SK-N-DZ (cell line): ENCODE results near the gene RASSF3.
"Not testable (repeated sequence)": the region's sequence is repeated elsewhere in the genome, so short reads cannot be mapped to it uniquely, and the experiment has no call there.

Experiments
- DNase-seq: peaks from one replicate; pipeline ENCODE4 v3.0.0-alpha.2; 2015; ENCODE audit warnings: low spot score

Gene RASSF3

GRCh38 chr12:64595863-64596793, 14.2 kb upstream of the RASSF3 start:
- no peak for DNase-seq

DNA sequence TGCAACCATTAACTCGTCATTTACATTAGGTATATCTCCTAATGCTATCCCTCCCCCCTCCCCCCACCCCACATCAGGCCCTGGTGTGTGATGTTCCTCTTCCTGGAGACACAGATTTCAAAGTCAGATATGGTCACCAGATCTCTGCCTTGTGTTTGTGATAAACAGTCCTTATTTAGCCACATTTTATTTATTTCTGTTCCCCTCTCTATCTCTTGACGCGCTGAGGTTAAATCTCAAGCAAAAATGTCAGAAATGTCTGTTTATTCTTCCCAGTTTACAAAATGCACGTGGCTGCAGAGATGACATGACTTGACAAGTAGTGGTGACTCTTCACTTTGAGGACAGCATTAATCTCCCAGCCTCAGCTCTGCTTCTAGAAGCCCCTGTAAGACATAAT, 11.5 kb upstream of the RASSF3 start:
- DNase-seq = peak; percentile 33

GRCh38 chr12:64600164-64600561, 10.1 kb upstream of the RASSF3 start:
- DNase-seq = no peak

GRCh38 chr12:64603183-64603841, 7.0 kb upstream of the RASSF3 start:
- no peak for DNase-seq

- peak; percentile 36 for DNase-seq
Observed at GRCh38 chr12:64608901-64609535, 1.3 kb upstream of the RASSF3 start.

DNA sequence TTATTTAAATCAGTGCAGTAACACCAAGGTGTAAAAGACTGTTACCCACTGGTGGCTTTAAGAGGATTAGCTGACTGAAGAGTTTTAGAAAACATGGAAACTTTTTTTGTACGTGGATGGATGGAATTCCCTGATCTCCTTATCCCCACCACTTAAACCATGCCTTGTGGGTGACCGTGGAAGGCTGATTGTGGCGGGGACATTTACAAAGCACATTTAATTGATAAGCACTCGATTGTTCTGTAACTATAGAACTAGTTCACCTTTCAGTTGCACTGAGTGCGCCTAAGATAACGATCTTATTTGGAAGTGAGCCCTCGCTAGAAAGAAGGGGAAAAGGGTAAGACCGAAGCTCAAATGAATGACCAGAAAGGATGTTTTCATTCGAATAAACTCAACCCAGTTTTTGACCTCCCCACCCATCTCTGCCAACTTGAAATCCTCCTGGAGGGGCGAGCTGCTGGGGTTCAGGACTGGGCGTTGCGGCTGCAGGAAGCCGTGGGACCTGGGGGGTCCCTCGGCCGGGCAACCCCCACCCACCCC, 688 bp upstream of the RASSF3 start:
- DNase-seq = peak; percentile 35

- DNase-seq = peak; percentile 67
Observed at GRCh38 chr12:64610660-64611340, 505 bp downstream of the RASSF3 start.

GRCh38 chr12:64611341-64612284, 1.3 kb downstream of the RASSF3 start:
- DNase-seq = no peak

- no peak for DNase-seq
Observed at GRCh38 chr12:64612843-64613242, 2.5 kb downstream of the RASSF3 start.

DNA sequence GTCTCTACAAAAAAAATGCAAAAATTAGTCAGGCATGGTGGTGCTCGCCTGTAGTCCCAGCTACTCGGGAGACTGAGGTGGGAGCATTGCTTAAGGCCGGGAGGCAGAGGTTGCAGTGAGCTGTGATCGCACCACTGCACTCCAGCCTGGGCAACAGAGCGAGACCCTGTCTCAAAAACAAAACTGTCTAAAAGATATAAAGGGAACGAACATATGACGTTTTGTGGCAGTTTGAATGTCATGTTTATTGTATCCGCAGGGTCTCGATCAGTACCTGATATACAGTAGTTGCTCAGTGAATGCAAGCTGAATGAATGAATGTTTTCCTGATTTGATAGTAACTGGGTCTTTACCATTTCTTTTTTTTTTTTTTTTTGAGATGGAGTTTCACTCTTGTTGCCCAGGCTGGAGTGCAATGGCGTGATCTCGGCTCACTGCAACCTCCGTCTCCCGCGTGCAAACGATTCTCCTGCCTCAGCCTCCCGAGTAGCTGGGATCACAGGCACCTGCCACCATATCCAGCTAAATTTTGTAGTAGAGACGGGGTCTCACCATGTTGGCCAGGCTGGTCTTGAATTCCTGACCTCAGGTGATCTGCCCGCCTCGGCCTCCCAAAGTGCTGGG, 3.6 kb downstream of the RASSF3 start:
- not testable (repeated sequence) for DNase-seq

DNA sequence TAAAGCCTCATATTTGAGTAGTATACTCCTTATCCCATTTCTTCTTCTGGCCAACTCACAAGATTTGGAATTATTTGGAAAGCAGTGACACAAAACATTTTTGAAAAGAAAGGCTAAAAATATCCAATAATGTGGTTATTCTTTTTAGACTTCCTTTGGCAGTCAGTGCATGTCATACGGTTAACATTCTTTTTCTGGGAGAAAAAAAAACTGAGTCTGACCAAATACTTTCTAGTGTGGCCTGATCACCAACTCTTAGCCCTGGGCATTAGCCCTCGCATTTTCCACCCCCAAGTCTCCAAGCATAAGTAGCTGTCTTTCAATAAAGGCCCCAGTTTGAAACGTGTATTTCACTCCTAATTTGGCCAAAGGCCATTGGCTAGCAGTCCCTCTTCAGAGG, 5.9 kb downstream of the RASSF3 start:
- DNase-seq = no peak

DNA sequence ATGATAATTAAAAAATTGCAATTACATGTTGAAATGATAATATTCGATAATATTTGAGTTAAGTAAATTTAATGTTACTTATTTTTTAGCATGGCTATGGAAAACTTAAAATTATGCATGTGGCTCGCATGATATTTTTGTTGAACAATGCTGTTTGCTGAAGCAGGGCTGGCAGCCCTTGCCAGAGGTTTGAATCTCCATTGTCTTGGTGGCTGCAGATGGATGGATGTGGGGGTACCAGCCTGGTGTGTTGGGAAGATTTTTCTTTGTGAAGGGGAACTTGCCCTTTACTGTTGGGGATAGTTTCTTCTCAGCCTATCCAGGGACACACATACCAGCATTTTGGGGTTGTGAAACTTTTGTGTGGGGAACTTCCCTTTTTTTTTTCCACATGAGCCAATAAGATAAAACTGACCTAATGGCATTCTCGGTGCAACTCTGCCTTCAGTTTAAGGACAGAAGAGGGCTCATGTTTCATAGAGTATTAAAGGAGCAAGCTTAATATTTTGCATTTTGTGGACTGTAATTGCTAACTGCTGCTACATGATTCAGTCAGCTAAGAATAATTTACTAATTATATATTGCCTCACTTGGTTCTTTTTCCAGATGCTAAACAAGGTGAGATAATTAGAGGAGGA, 8.8 kb downstream of the RASSF3 start:
- no peak for DNase-seq

GRCh38 chr12:64621257-64621942, 11.1 kb downstream of the RASSF3 start:
- no peak for DNase-seq

GRCh38 chr12:64624035-64624434, 13.7 kb downstream of the RASSF3 start:
- no peak for DNase-seq

DNA sequence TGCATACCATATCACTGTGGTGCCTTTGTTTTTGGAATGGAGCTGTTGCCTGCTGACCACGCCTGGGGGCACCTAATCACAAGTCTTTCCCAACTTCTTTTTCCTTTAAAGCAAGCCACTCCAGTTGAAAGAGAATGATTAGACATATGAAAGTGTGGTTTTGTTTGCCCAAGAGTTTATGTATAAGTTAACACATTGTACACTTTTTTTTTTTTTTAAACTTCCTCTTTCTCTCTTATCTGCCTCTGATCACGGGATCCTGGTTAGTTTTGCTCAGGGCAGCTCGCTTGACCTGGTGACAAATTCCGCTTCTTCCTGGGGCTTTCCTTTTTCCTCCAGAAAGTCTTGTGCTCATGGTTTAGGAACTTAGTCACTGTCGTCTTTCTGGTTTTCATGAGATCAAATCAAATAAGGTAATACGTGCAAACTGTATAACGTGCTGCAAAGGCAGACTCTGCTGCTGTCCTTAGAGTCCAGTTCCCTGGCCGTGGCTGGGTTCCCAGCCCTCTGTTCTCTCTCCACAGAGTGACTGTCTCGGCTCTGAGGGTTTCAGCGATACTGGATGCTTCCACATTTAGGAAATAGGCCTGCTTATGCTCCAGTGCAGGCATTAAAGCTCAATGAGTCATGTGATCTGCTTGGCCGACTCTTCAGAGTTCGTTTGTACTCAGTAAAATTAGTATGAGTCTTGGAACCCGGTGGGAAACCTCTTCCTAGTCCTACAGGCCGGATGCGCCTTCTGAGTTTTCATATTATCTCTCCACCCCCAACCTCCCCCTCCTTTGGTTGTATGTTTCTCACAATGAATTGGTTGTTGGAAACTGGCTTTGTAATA, 15.2 kb downstream of the RASSF3 start:
- no peak for DNase-seq

DNA sequence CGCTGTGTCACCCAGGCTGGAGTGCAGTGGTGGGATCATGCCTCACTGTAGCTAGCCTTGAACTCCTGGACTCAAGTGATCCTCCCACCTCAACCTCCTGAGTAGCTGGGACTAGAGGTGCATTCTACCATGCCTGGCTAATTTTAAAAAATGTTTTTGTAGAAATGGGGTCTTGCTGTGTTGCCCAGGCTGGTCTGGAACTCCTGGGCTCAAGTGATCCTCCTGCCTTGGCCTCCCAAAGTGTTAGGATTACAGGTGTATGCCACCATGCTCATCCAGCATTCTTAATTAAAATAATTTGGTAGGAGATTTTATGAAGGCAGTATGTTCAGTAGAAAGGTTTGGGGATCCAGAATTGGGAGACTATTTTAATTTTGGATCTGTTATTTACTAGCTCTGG, 16.3 kb downstream of the RASSF3 start:
- not testable (repeated sequence) for DNase-seq

GRCh38 chr12:64627771-64628170, 17.5 kb downstream of the RASSF3 start:
- DNase-seq = no peak

DNA sequence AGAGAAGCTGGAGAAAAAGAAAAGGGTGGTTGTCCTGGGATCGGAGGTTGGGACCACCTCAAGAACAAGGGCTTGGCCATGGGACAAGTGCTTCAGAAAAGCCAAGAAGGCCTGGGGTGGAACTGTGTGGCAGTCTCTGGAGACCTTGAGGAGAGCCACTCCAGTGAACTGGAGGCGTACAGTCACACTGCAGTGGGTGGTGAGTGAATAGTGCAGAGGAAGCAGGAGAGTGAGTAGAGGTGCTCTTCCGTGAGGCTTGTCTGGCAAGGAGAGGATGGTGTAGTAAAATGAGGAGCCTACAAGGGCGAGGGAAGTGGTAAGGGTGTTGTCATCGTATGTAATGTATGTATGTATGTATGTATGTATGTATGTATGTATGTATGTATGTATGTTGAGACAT, 20.9 kb downstream of the RASSF3 start:
- no peak for DNase-seq
